Lower lobe of right lung (tissue), 2 donors: ENCODE results near the gene SUGT1. TPM values are rescaled to one million over a fixed set of nuclear protein-coding genes. Genes with fewer than 3 reads are reported as not detected.
"Not testable (repeated sequence)": the region's sequence is repeated elsewhere in the genome, so short reads cannot be mapped to it uniquely, and the experiment has no call there.

ENCODE experiments used
- ATAC-seq, 2 donors: fragments of 200-7000 bp; cut with Tn5 transposase; one replicate each; pipeline ENCODE4 v1.9.1; 2020 to 2022; ENCODE audit warnings: mild to moderate bottlenecking in 2 of 2, moderate library complexity in 2 of 2
- DNase-seq: peaks from one replicate; pipeline ENCODE4 v3.0.0-alpha.2; 2020
- H3K27ac ChIP-seq: fragments of 200-600 bp; one replicate; pipeline ENCODE4 v1.8.0; 2022
- H3K27me3 ChIP-seq: fragments of 200-600 bp; one replicate; pipeline ENCODE4 v1.8.0; 2022; ENCODE audit warnings: low read depth
- H3K36me3 ChIP-seq: fragments of 200-600 bp; one replicate; pipeline ENCODE4 v1.8.0; 2022; ENCODE audit warnings: mild to moderate bottlenecking
- H3K4me1 ChIP-seq: fragments of 200-600 bp; one replicate; pipeline ENCODE4 v1.8.0; 2022
- H3K4me3 ChIP-seq: fragments of 200-600 bp; one replicate; pipeline ENCODE4 v1.8.0; 2022; ENCODE audit warnings: mild to moderate bottlenecking
- H3K9me3 ChIP-seq: fragments of 200-600 bp; one replicate; pipeline ENCODE4 v1.8.0; 2022
- CTCF ChIP-seq: fragments of 200-600 bp; IDR thresholded peaks from one replicate; pipeline ENCODE4 v1.8.0; 2022; ENCODE audit warnings: antibody characterized with exemption, mild to moderate bottlenecking
- intact Hi-C: fragments of 100-400 bp; cut with DNase I; formaldehyde crosslinking; loops from one replicate; pipeline ENCODE4 v1.11.0; 2022
- total RNA-seq: library from RNA; stranded (reverse); fragmentation: NEBNext Ultra II Directional; extraction: Animal tissue kit (Norgen Biotek cat#: 25700); gene quantifications from one replicate; pipeline ENCODE4 v1.2.1, GENCODE V29; 2021
- donor health status: DM: no; HTN: yes; CAD: no; lungs with severe emphysema.

The SUGT1 gene
- total RNA-seq, 1 donor from 2014 or later: 42.3 TPM

- no peak for DNase-seq
- intact Hi-C loops: no loop called here
- Histone ChIP-seq H3K27me3 (no peaks in the 10 kb centered on the region), H3K4me3 (no peak overlapping the region), H3K4me1 (no peaks in the 10 kb centered on the region), H3K27ac (no peak overlapping the region), H3K9me3 (no peaks in the 10 kb centered on the region), H3K36me3 (peaks cover 10% of the 10 kb centered on the region)
- no peak for TF ChIP-seq CTCF
- ATAC-seq: no peak
Observed at GRCh38 chr13:52703482-52703881, 50.8 kb downstream of the SUGT1 start.

- no peak overlapping the region for H3K4me3 ChIP-seq
- DNase-seq: no peak
- H3K9me3 ChIP-seq: no peaks in the 10 kb centered on the region
- no peak for TF ChIP-seq CTCF
- no peaks in the 10 kb centered on the region for H3K4me1 ChIP-seq
- H3K27ac ChIP-seq: no peak overlapping the region
- H3K36me3 ChIP-seq: no peaks in the 10 kb centered on the region
- no peaks in the 10 kb centered on the region for H3K27me3 ChIP-seq
- no peak for ATAC-seq
- intact Hi-C loops: no loop called here
Observed at GRCh38 chr13:52706081-52706480, 53.4 kb downstream of the SUGT1 start.

DNA sequence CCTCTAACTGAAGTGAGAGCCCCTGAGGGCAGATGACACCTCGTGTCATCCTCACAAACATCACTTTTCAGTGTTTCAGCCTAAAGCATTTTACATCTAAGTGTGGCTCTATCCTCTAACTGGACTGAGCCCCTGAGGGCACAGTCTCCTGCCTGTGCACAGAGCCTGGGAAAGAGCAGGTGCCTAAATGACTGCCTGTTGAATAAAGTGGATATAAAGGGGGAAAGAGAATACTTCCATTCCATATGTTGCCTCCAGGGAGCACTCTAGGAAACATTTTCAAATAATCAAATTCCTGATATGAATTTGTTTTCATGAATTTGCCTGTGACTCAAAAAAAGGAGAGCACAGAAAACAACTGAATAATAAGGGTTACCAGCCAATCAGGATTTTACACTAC lies 54.7 kb downstream of the SUGT1 start:
- Histone ChIP-seq H3K9me3 (no peaks in the 10 kb centered on the region), H3K4me3 (no peak overlapping the region), H3K27me3 (no peaks in the 10 kb centered on the region), H3K27ac (no peak overlapping the region), H3K36me3 (no peaks in the 10 kb centered on the region), H3K4me1 (no peaks in the 10 kb centered on the region)
- no peak for TF ChIP-seq CTCF
- ATAC-seq (no peak), DNase-seq (no peak)
- intact Hi-C loops: no loop called here

GRCh38 chr13:52708266-52708665 lies 55.6 kb downstream of the SUGT1 start:
- H3K4me3 ChIP-seq, intact Hi-C loops, DNase-seq, ATAC-seq, H3K27ac ChIP-seq, H3K4me1 ChIP-seq, H3K27me3 ChIP-seq, H3K36me3 ChIP-seq, H3K9me3 ChIP-seq: not testable (repeated sequence)

DNA sequence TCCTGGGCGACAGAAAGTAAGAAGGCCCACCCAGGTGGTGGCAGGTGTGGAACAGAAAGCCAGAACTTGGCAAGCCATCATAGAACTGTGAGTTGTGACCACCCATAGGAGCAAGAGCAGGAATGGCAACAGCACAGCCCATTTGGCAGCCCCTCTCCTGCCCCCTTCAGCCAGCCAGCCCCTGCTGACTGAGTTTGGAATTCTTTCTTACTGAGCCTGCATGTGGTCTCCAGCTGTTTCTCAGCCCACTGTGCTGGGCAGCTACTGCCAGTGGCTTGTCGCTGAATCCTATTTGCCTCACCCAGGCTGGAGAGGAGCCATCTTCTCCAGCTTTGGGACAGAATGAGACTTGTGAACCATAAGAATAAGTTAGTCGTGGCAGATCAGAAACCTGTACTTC lies 58.6 kb downstream of the SUGT1 start:
- H3K27me3 ChIP-seq: no peaks in the 10 kb centered on the region
- no peak overlapping the region for H3K4me3 ChIP-seq
- H3K36me3 ChIP-seq: no peaks in the 10 kb centered on the region
- H3K9me3 ChIP-seq: no peaks in the 10 kb centered on the region
- intact Hi-C loops: no loop called here
- no peak for DNase-seq
- no peak for ATAC-seq
- no peaks in the 10 kb centered on the region for H3K4me1 ChIP-seq
- no peak for TF ChIP-seq CTCF
- H3K27ac ChIP-seq: no peak overlapping the region

GRCh38 chr13:52712385-52712784 lies 59.7 kb downstream of the SUGT1 start:
- no peak for TF ChIP-seq CTCF
- ATAC-seq (no peak), DNase-seq (no peak)
- no peaks in the 10 kb centered on the region for H3K36me3 ChIP-seq
- no peak overlapping the region for H3K27ac ChIP-seq
- intact Hi-C loops: no loop called here
- H3K4me3 ChIP-seq: no peak overlapping the region
- no peaks in the 10 kb centered on the region for H3K4me1 ChIP-seq
- H3K9me3 ChIP-seq: no peaks in the 10 kb centered on the region
- H3K27me3 ChIP-seq: no peaks in the 10 kb centered on the region
